ENCODE measurements around the gene FAM9A. TPM values are rescaled to one million over a fixed set of nuclear protein-coding genes. Genes with fewer than 3 reads are reported as not detected.
"Not testable (repeated sequence)": the region's sequence is repeated elsewhere in the genome, so short reads cannot be mapped to it uniquely, and the experiment has no call there.

Gene FAM9A
- total RNA-seq, 1 donor from 2014 or later: not detected

DNA sequence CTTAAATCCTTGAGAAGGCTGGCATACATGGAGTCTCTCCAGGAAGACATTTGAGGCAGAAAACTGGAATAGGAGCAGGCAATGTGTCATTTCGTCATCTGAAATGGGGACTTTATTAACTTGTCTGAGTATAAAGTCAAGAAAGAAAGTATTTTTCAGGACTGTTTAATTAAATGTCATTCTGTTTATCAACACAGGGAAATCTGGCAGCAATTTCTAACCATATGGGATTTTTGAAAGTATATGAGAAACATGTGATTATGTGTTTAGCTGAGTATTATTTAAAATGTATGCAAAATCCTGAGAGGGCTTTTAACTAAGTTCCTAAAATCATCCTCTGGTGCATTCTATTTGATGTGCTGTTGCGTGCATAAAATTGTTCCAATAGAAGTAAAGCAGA is 3.9 kb upstream of the FAM9A start:
- no peak for DNase-seq (ENCODE audit: extremely low read depth, low read depth, low spot score)

DNA sequence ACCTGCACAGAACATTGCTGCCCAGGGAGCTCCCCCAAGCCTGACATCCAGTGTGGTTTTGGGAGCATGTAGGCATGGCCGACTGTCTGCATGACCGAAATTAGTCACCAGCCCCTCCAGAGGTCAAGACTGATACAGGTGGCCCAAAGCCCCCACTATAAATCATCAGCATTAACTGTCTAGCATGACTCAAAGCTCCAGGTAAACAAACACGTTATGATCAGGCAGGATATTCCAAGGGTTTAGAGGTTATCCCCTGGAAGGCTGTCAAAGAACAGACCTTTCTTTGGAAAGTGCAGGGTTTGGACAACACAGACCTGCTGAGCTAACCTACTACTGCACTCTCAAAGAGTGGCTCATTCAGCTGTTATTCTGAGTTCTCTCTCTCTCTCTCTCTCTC is 2.1 kb upstream of the FAM9A start:
- no peak for DNase-seq (ENCODE audit: extremely low read depth, low read depth, low spot score)

DNA sequence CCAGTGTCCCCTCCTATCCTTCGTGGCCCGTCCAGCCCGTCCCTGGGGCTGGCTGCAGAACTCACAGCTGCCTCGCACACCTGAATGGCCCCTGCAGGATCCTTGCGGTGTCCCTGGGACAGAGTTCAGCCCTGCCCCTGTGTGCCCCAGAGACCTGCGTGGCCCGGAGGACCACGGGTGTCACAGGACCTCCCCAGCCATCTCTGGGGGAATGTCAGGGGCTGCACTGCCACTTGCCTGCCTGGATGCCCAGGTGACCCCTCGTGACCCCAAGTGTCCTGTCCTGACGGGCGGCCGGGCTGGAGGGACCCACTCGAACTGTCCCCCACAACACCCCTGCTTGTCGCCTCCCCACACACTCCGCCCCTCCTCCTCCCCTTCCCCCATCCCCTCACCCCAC is 832 bp downstream of the FAM9A start:
- DNase-seq (ENCODE audit: extremely low read depth, low read depth, low spot score): not testable (repeated sequence)

DNA sequence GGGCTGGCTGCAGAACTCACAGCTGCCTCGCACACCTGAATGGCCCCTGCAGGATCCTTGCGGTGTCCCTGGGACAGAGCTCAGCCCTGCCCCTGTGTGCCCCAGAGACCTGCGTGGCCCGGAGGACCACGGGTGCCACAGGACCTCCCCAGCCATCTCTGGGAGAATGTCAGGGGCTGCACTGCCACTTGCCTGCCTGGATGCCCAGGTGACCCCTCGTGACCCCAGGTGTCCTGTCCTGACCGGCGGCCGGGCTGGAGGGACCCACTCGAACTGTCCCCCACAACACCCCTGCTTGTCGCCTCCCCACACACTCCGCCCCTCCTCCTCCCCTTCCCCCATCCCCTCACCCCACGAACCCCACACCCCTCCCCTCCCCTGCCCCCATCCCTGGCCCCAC is 1.9 kb downstream of the FAM9A start:
- not testable (repeated sequence) for DNase-seq (ENCODE audit: extremely low read depth, low read depth, low spot score)

DNA sequence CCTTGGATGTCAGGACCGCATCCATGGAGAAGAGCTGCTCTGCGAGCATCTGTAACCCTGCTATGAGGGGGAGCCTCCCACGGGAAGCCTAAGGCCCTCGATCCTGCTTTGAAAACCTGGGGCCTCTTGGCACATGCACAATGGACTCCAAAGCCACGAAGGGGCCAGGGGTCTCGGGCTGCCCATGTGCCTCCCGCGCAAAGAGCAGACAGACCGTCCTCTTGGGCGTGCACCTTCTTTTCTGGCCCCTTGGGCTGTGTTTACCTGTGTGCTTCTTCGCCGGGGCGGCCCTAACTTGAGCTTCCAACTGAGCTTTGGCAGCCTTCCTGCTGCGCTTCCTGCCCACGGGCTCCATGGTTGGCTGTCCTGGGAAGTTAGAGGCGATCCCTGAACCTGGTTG is 2.5 kb downstream of the FAM9A start:
- not testable (repeated sequence) for DNase-seq (ENCODE audit: extremely low read depth, low read depth, low spot score)

DNA sequence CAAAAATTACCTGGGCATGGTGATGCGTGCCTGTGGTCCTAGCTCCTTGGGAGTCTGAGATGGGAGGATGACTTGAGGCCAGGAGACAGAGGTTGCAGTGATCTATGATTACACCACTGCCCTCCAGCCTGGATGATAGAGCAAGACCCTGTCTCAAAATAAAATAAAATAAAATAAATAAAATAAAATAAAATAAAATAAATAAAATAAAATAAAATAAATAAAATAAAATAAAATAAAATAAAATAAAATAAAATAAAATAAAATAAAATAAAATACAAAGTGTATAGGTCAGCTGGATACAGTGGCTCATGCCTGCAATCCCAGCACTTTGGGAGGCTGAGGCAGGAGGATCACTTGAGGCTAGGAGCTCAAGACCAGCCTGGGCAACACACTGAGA is 14.1 kb downstream of the FAM9A start:
- not testable (repeated sequence) for DNase-seq (ENCODE audit: extremely low read depth, low read depth, low spot score)

DNA sequence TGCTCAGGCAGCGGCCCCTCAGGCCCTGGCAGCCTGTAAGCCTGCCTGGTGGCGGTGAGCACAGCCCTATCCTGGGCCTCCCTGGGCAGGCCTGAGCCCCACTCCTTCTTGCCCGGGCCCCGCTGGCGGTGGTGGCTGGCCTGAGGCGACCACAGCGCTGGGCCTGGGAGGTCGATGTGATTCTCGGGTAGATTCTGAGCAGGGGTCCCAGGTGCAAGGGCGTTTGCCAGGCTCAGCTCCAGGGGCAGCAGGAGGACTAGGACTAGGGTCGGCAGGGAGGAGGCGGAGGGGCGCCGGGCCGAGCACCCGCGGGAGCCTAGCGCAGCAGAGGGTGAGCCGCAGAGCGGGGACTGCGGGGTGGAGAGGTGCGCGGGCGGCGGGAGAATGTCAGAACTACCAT is 17.0 kb downstream of the FAM9A start:
- no peak for DNase-seq (ENCODE audit: extremely low read depth, low read depth, low spot score)

DNA sequence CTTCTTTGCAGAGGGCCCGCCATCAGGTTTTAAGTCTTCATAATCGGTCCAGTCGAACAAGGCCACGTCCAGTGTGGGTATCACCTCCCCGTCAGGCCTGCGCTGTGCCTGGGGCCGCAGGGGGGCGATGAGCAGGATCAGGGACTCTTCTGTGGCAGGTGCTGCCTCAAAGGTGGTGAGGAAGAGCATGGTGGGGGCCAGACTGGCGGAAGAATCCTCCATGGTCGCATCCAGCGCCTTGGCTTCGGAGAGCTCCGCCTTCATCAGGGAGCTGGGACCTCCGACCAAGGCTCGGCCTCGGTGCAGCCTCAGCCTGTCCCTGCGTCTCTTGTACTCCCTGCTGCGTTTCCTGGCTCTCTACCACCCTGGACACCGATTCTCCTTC is 17.5 kb downstream of the FAM9A start:
- DNase-seq (ENCODE audit: extremely low read depth, low read depth, low spot score): no peak

DNA sequence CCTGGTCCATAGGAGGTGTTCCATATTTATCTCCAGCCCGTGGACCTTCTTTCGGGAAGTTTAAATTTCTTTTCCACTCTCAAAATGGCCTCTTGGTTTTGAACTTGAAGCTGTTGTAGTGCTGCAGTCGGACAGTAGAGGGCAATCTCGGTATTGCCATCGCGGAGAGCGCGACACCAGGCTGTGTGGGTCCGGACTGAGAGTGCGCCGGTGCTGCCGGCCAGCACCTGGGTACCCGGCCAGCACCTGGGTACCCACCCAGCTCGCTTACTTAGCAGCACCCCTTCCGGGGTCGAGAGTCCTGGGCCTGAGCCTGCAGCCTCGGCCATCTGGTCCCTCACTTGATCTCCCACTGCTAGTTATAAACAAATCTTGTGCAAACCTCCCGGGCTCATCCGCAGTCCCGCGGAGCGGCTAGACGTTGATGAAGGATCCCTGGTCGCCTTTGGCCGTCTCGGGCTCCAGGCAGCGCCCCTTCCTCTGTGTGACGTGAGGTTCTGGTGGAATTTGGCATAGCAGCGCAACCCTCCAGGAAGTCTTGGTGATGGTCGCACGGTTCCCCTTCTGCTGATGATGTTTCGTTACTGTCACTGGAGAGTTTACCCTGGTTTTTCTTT is 18.0 kb downstream of the FAM9A start:
- DNase-seq (ENCODE audit: extremely low read depth, low read depth, low spot score): no peak

DNA sequence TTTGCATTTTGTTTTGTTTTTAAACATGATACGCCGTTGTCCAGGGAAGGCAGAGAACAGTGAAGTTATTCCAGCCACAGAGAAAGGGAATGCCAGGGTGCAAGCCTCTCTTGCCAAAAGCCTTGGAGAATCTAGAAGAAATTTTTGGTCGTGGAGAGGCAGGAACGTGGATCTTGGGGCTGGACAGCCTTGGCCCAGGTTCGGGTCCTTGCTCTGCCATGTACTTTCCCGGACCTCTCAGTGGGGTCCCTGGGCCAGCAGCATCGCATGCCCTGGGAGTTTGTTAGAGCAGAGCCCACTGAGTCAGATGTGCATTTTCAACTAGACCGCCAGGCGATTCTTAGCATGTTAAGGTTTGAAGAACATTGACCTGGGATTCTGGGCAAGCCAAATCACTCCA is 18.6 kb downstream of the FAM9A start:
- no peak for DNase-seq (ENCODE audit: extremely low read depth, low read depth, low spot score)

DNA sequence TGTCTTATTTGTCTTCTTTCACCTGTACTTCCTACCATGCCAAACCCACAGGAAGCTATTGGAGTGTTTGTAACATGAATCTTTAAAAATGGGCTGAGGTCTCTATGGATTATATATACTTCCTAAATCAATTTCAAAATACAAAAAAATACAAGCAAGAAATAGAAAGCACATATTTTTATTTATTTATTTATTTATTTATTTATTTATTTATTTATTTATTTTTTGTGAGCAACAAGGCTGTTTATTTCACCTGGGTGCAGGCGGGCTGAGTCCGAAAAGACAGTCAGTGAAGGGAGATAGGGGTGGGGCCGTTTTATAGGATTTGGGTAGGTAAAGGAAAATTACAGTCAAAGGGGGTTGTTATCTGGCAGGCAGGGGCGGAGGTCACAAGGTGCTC is 19.3 kb downstream of the FAM9A start:
- DNase-seq (ENCODE audit: extremely low read depth, low read depth, low spot score): not testable (repeated sequence)

DNA sequence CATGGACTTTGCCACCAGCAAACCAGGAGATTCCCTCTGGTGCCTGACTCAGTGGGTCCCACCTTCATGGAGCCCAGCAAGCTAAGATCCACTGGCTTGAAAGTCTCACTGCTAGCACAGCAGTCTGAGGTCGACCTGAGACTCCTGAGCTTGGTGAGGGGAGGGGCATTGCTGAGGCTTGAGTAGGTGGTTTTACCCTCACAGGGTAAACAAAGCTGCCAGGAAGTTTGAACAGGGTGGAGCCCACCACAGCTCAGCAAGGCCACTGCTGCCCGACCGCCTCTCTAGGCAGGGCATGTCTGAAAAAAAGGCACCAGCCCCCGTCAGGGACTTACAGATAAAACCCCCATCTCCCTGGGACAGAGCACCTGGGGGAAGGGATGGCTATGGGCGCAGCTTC is 28.1 kb downstream of the FAM9A start:
- DNase-seq (ENCODE audit: extremely low read depth, low read depth, low spot score): no peak

DNA sequence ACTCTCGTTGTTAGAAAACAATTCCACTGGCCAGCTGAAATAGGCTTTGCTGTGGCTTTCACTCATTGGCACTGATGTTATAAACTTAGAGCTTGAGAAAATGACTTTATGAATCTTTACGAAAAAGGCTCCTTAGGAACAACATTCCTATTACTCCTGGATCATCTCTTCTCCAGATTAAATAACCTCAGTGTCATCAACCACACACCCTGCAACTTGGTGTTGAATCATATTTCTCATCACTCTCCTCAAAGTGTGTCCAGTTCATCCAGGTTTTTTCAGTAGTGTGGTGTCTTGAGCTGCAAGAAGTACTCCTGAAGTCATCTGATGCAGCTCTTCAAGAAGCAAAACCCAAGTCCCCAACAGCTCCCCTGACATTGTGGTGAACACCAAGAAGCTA is 41.2 kb downstream of the FAM9A start:
- DNase-seq (ENCODE audit: extremely low read depth, low read depth, low spot score): no peak

DNA sequence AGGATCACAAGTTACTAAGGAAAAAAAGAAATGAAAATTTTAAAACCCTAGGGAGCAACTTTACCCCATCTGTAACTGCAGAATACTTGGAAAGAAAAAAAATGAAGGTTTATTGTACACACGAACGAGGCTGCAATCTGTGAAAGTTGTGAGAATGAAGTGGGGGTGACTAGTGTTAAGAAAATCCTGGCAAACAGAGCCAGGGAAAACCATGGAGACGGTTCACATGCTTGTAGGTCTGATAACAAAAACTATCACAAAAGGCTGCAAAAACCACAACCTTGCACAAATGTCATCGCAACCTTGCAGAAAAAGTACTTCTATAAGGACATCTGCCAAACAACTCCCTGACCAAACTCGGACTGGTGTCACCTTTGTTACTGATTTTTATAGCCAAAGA is 42.5 kb downstream of the FAM9A start:
- not testable (repeated sequence) for DNase-seq (ENCODE audit: extremely low read depth, low read depth, low spot score)

DNA sequence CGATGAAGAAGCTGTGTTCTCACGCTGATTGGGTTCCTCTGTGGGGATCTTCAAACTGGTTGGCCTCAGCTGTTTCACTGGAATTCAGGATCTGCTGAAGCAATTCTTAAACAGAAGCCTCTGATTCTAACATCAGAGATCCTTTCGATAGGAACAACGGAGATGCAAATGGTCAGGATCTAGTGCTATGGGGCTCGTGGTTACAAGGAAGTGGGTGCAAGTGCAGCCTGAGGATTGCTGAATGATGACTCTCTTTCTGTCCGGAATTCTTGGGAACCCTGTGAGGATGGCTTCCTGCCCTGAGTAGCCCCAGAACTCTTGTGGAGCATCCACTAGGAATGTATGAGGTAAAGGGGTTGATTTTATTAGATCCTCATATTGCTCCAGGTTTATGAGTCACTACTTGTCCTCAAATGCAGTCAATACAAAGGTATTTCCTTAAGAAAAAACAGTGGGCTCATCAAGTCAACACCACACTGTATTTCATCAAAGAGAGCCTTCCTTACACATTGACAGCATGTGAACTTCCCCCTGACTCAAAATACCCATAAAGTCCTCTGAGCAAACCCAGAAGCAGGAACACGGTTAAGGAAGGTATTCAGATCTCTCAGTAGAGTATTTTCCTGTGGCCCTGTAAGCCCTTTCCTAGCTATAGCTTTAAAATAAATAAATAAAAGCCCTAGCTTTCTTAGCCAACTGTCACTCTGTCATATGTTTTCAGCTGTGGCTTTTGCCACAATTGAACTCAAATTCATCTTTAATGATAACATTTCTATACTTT is 43.4 kb downstream of the FAM9A start:
- DNase-seq (ENCODE audit: extremely low read depth, low read depth, low spot score): not testable (repeated sequence)

DNA sequence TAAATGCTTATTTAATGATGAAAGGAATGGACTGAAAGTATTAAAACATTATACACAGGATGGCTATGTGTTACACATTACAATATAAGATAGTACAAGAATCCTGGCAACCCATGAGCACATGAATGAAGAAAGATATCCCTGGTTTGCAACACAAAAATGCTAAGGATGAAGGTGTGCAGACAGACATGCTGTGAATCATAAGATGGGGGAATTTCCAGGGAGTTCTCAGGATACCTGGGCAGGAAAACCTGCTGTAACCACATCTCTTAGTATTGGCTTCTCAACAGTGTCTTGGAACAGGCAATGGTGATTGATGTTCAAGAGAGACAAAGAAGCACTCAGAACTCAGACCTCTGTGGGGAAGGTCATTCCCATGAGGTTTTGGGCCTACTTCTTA is 45.4 kb downstream of the FAM9A start:
- DNase-seq (ENCODE audit: extremely low read depth, low read depth, low spot score): no peak

DNA sequence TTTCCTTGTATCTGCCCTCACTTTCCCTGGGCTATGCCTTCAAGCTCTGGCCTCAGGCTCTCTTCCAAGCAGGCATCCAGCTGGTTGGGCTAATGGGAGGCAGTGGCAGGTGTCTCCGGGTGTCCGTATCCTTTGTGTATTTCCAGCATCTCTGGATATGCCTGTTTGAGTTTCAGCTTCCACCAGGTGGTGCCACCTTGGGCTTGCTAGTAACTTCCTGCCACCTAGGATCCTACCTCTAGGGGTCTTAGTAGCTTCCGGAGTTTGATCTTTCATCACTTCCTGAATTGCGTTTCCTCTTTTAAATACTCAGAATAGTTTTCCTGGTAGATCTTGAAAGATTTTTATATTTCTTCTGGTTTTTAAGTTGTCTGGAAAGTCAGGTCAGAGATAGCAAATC is 46.1 kb downstream of the FAM9A start:
- no peak for DNase-seq (ENCODE audit: extremely low read depth, low read depth, low spot score)

DNA sequence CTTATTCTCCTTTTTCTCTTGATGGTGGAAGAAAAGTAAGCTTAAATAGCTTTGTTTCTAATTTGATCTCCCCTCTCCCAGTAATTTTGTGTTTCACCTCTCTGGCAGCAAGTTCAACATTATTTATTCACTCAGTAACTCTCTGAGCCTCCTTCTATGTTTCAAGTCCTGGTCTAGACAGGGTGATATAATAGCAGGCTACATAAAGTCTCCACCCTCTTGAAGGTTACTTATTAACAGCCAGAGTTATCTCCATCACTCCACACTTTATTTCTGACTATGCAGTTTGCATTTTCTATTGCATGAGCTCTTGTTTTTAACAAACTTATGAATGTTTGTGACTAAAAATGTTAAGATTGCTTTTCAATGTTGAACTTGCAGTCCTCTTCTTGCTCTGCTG is 51.5 kb downstream of the FAM9A start:
- no peak for DNase-seq (ENCODE audit: extremely low read depth, low read depth, low spot score)

DNA sequence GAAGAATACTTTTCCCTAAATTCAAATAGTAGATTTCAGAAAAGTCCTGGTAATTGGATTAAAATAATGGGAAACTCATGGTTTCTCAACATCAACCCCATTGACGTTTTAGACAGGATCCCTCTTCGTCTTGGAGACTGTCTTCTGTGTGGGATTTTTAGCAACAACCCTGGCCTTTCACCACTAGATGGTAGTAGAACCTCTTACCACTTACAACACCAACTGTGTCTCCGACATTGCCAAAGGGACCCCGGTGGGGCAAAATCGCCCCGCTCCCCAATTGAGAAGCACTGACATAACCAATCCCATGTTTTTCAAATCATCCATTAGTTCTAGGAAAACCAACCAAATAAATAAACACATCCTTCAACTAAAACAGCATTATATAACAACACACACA is 52.3 kb downstream of the FAM9A start:
- DNase-seq (ENCODE audit: extremely low read depth, low read depth, low spot score): no peak

DNA sequence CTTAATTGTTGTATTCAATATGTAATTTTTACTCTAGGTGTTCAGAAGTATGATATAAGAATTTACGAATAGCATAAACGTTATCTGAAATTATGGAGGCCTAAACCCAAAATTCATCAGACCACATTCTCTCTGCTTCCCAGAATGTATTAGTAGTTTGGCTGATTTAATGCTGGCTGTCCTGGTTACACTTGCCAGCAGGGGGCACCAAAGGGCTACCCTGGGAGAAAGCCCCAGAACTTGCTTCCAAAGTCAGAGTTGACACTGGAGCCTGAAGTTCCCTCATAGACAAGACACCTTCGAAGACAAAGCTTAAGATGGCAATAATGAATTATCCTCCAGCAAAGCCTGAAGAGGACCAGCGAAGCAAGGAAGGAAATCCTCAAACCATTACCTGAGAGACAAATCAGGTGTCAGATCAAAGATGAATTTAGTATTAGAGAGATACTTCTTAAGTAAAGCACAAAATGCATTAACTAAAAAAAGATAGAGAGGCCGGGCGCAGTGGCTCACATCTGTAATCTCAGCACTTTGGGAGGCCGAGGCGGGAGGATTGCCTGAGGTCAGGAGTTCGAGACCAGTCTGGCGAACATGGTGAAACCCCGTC is 58.0 kb downstream of the FAM9A start:
- DNase-seq (ENCODE audit: extremely low read depth, low read depth, low spot score): peak; percentile 16

DNA sequence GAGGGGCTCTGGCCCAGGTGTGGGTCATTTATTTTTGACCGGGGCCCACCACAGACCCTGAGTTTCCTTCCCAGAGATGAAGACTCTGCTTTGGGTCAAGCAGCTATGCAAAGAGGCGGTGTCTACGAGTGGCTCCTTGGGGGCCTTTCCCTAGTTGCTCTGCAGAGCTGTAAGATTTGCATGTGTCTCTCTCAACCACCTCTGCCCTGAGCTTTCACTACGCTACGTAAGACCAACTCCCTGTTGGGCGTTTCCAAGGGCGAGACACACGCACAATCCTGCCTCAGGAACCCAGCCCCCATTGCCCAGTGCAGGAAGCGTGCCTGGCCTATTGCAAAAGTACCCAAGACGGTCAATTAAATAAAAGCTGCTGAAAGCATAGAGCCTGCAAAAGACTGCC is 59.2 kb downstream of the FAM9A start:
- DNase-seq (ENCODE audit: extremely low read depth, low read depth, low spot score): no peak

Measured in glomerular endothelial cell (primary cell).